Activated naive CD4-positive, alpha-beta T cell treated with anti-CD3 and anti-CD28 coated beads for 36 hours (primary cell): Measurements from ENCODE around the gene BBX. TPM values are rescaled to one million over a fixed set of nuclear protein-coding genes. Genes with fewer than 3 reads are reported as not detected.

ENCODE experiments used
- CTCF ChIA-PET: fragments of 350-600 bp; sonication (Branson Sonifier 250); formaldehyde crosslinking; loops from one replicate; lab custom pipeline; 2021; ENCODE audit warnings: antibody characterized with exemption; lab: Charles Lee
- DNase-seq: peaks from one replicate; pipeline ENCODE4 v3.0.0-alpha.2; 2020
- H3K27ac Mint-ChIP-seq: one replicate; pipeline ENCODE4 v1.8.0; 2021; ENCODE audit warnings: mild to moderate bottlenecking, mixed read lengths
- H3K27me3 Mint-ChIP-seq: one replicate; pipeline ENCODE4 v1.8.0; 2021; ENCODE audit warnings: low read depth, mixed read lengths
- H3K36me3 Mint-ChIP-seq: one replicate; pipeline ENCODE4 v1.8.0; 2021; ENCODE audit warnings: low read depth, mixed read lengths
- H3K4me1 Mint-ChIP-seq: one replicate; pipeline ENCODE4 v1.8.0; 2021; ENCODE audit warnings: low read depth, mixed read lengths
- H3K4me3 Mint-ChIP-seq: one replicate; pipeline ENCODE4 v1.8.0; 2021; ENCODE audit warnings: mild to moderate bottlenecking, moderate library complexity, mixed read lengths
- H3K9me3 Mint-ChIP-seq: one replicate; pipeline ENCODE4 v1.8.0; 2021; ENCODE audit warnings: mixed read lengths
- intact Hi-C: fragments of 100-400 bp; cut with micrococcal nuclease; formaldehyde crosslinking; loops from one replicate; pipeline ENCODE4 v1.15.1; 2023
- total RNA-seq, 2 experiments: library from RNA; stranded (reverse); gene quantifications; one replicate each; pipeline ENCODE4 v1.2.3, GENCODE V29; 2021

Gene BBX
- total RNA-seq, 2 experiments from 2014 or later = 43.1 to 48.6 TPM

DNA sequence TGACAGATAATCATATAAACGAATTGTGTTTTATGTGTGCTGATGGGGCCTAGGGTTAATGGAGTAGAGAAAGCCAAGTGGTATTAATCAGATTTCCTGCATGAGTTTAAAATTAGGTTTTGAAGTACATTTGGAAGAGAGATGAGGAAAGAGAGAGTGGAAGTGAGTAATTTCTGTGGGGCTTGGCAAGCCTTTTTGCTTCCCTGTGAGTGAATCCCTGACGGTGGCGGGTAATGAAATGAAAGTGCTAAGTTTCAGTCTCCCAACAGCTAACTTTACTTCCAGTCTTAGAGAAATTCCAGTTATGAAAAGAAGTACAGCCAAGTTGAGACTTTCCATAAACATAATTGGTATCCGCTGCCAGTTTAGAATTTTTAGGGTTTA lies 139.4 kb downstream of the BBX start:
- no peaks in the 10 kb centered on the region for H3K36me3 Mint-ChIP-seq
- H3K9me3 Mint-ChIP-seq = no peaks in the 10 kb centered on the region
- intact Hi-C loops = loop anchor here (5.0 to 10.0 kb wide), 3 partner anchors 185 to 743 kb away; no protein-coding TSS in a partner anchor
- CTCF ChIA-PET = interaction anchor here (0.9 to 7.2 kb wide), 3 partner anchors 9 to 14 kb away, joined by 3 to 74 read pairs (median 3); no protein-coding TSS in a partner anchor
- peak; percentile 45 for DNase-seq
- no peaks in the 10 kb centered on the region for H3K27me3 Mint-ChIP-seq
- no peak overlapping the region for H3K4me3 Mint-ChIP-seq
- no peak overlapping the region for H3K27ac Mint-ChIP-seq
- H3K4me1 Mint-ChIP-seq = peaks cover 23% of the 10 kb centered on the region

DNA sequence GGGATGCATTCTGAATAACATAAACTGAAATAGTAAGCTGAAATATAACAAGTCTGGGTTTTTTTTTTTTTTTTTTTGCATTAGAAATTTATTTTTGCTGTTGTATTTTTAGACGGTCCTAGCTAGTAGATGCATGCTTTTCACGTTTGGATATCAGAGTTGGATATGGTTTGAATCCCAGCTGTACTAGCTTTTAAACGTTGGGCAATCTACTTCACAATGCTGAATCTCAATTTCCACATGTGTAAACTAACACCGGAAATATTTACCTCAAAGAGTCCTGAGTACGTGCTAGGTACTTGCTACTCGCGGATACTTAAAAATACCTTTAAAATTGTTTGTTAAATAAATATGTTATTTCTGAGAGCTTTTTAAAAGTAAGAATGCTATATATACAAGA lies 139.8 kb downstream of the BBX start:
- CTCF ChIA-PET = interaction anchor here (0.6 to 7.2 kb wide), 4 partner anchors 9 to 84 kb away, joined by 3 to 74 read pairs (median 3); no protein-coding TSS in a partner anchor
- Mint-ChIP-seq H3K27ac (no peak overlapping the region), H3K4me1 (peaks cover 21% of the 10 kb centered on the region), H3K27me3 (no peaks in the 10 kb centered on the region), H3K36me3 (no peaks in the 10 kb centered on the region), H3K9me3 (no peaks in the 10 kb centered on the region), H3K4me3 (no peak overlapping the region)
- intact Hi-C loops = loop anchor here (5.0 to 10.0 kb wide), 3 partner anchors 185 to 742 kb away; no protein-coding TSS in a partner anchor
- no peak for DNase-seq

DNA sequence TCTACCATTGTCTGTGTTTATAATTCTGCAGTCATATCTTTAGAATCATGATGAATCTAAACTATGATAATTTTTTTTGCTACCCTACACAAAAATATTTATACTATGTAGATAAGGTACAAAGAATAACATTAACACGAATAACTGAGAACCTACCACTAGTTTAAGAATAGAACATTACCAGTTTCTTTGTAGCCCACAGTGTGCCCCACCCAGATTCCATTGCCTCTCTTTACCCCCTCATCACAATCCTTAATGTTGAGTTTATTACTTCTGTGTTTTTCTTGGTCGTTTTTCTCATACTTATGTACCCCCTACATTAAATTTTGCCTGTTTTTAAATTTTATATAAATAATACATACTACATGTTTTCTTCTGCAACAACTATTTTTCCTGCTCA lies 140.5 kb downstream of the BBX start:
- no peaks in the 10 kb centered on the region for H3K9me3 Mint-ChIP-seq
- no peak for DNase-seq
- intact Hi-C loops = loop anchor here (5.0 to 10.0 kb wide), 3 partner anchors 184 to 742 kb away; no protein-coding TSS in a partner anchor
- H3K27ac Mint-ChIP-seq = no peak overlapping the region
- H3K27me3 Mint-ChIP-seq = no peaks in the 10 kb centered on the region
- H3K36me3 Mint-ChIP-seq = no peaks in the 10 kb centered on the region
- H3K4me1 Mint-ChIP-seq = peaks cover 22% of the 10 kb centered on the region
- CTCF ChIA-PET = interaction anchor here (0.6 to 7.2 kb wide), 4 partner anchors 10 to 531 kb away, joined by 3 to 74 read pairs (median 4); no protein-coding TSS in a partner anchor
- no peak overlapping the region for H3K4me3 Mint-ChIP-seq

- no peaks in the 10 kb centered on the region for H3K27me3 Mint-ChIP-seq
- CTCF ChIA-PET = interaction anchor here (0.7 to 7.2 kb wide), 4 partner anchors 12 to 431 kb away, joined by 3 to 74 read pairs (median 4); no protein-coding TSS in a partner anchor
- intact Hi-C loops = loop anchor here (5.0 to 10.0 kb wide), 3 partner anchors 183 to 740 kb away; no protein-coding TSS in a partner anchor
- H3K27ac Mint-ChIP-seq = no peak overlapping the region
- H3K36me3 Mint-ChIP-seq = no peaks in the 10 kb centered on the region
- no peaks in the 10 kb centered on the region for H3K9me3 Mint-ChIP-seq
- peaks cover 26% of the 10 kb centered on the region for H3K4me1 Mint-ChIP-seq
- no peak for DNase-seq
- H3K4me3 Mint-ChIP-seq = no peak overlapping the region
Observed at GRCh38 chr3:107664614-107665013, 141.9 kb downstream of the BBX start.

DNA sequence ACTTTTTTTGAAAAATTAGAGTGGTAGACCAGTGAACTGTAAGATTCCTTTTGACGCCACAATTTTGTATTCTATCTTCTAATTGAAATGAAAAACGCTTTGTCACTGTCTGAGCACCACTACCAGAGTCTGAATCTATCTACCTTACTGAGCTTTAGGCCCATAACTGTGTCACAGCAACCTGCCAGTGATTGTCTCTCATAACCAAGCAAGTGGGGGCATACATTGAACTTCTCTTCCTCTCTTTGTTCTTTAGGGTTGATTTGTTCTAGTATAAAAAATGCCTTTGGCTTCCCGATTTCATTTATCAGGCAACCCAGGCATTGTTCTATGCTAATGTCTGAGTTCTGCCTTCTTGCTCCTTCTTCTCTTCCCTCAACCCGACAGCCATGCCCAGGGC lies 142.6 kb downstream of the BBX start:
- Mint-ChIP-seq H3K4me1 (peaks cover 26% of the 10 kb centered on the region), H3K9me3 (no peaks in the 10 kb centered on the region), H3K27me3 (no peaks in the 10 kb centered on the region), H3K27ac (no peak overlapping the region), H3K4me3 (no peak overlapping the region), H3K36me3 (no peaks in the 10 kb centered on the region)
- intact Hi-C loops = loop anchor here (10.0 kb wide), 1 partner anchor 739 kb away; no protein-coding TSS in a partner anchor
- CTCF ChIA-PET = interaction anchor here (0.7 to 7.2 kb wide), 5 partner anchors 11 to 431 kb away, joined by 3 to 74 read pairs (median 3); no protein-coding TSS in a partner anchor
- no peak for DNase-seq

GRCh38 chr3:107666853-107667252 lies 144.1 kb downstream of the BBX start:
- H3K36me3 Mint-ChIP-seq = no peaks in the 10 kb centered on the region
- H3K4me3 Mint-ChIP-seq = no peak overlapping the region
- no peaks in the 10 kb centered on the region for H3K9me3 Mint-ChIP-seq
- H3K27me3 Mint-ChIP-seq = no peaks in the 10 kb centered on the region
- H3K27ac Mint-ChIP-seq = no peak overlapping the region
- CTCF ChIA-PET = no interaction called here
- intact Hi-C loops = loop anchor here (10.0 kb wide), 1 partner anchor 738 kb away; no protein-coding TSS in a partner anchor
- DNase-seq = no peak
- H3K4me1 Mint-ChIP-seq = peaks cover 14% of the 10 kb centered on the region

DNA sequence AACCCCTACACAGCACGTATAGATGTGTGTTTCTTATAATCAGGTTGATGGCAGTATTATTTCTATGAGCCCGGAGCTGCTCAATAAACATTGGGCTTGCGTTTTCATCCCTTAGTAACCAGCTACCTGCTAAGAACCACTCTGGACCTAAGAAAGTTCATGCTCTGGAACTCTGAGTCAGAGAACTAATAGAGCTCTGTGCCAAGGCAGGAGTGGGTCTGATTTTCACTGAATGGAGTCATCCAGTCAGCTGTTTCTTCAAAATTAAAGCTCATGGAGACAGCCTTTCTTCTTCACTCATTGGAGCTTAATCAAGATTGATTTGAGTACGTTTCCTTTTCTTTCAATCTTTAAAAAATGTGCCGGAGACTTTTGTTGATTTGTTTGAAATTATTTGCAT lies 145.7 kb downstream of the BBX start:
- no peak overlapping the region for H3K4me3 Mint-ChIP-seq
- CTCF ChIA-PET = interaction anchor here (1.2 kb wide), 1 partner anchor 9 kb away, joined by 3 read pairs; no protein-coding TSS in a partner anchor
- no peak for DNase-seq
- H3K27ac Mint-ChIP-seq = no peak overlapping the region
- H3K27me3 Mint-ChIP-seq = no peaks in the 10 kb centered on the region
- H3K4me1 Mint-ChIP-seq = peaks cover 11% of the 10 kb centered on the region
- no peaks in the 10 kb centered on the region for H3K9me3 Mint-ChIP-seq
- H3K36me3 Mint-ChIP-seq = no peaks in the 10 kb centered on the region
- intact Hi-C loops = loop anchor here (10.0 kb wide), 1 partner anchor 736 kb away; no protein-coding TSS in a partner anchor

- Mint-ChIP-seq H3K4me3 (no peak overlapping the region), H3K27me3 (no peaks in the 10 kb centered on the region), H3K9me3 (no peaks in the 10 kb centered on the region), H3K36me3 (no peaks in the 10 kb centered on the region), H3K27ac (no peak overlapping the region), H3K4me1 (peaks cover 11% of the 10 kb centered on the region)
- no peak for DNase-seq
- CTCF ChIA-PET = interaction anchor here (1.2 kb wide), 1 partner anchor 9 kb away, joined by 3 read pairs; no protein-coding TSS in a partner anchor
- intact Hi-C loops = loop anchor here (10.0 kb wide), 1 partner anchor 736 kb away; no protein-coding TSS in a partner anchor
Observed at GRCh38 chr3:107668963-107669362, 146.2 kb downstream of the BBX start.

DNA sequence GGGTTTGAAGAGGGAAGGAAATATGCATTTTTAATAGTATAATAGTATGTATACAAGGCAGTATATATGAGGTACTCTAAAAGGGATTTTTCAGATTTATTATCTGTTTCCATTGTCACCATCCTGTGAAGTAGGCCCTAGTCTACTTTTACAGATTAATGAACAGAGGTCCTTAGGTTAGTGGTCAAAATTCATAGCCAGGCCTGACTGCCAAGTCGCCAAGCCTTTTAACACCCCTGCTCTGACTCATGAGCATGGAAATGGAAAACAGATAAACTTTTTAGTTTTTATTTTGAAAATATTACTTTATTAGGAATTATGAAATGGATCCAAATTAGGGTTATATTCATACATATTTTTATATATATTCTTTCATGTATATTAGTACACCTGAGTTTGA lies 146.9 kb downstream of the BBX start:
- Mint-ChIP-seq H3K4me1 (peaks cover 13% of the 10 kb centered on the region), H3K27ac (no peak overlapping the region), H3K36me3 (no peaks in the 10 kb centered on the region), H3K4me3 (no peak overlapping the region), H3K9me3 (no peaks in the 10 kb centered on the region), H3K27me3 (no peaks in the 10 kb centered on the region)
- DNase-seq = no peak
- intact Hi-C loops = loop anchor here (10.0 kb wide), 1 partner anchor 735 kb away; no protein-coding TSS in a partner anchor
- CTCF ChIA-PET = interaction anchor here (0.5 to 3.3 kb wide), 3 partner anchors 8 to 45 kb away, joined by 3 to 13 read pairs (median 4); no protein-coding TSS in a partner anchor

- intact Hi-C loops = no loop called here
- Mint-ChIP-seq H3K36me3 (no peaks in the 10 kb centered on the region), H3K4me1 (peaks cover 21% of the 10 kb centered on the region), H3K9me3 (no peaks in the 10 kb centered on the region), H3K27me3 (no peaks in the 10 kb centered on the region), H3K27ac (no peak overlapping the region), H3K4me3 (no peak overlapping the region)
- no peak for DNase-seq
- CTCF ChIA-PET = interaction anchor here (0.7 to 3.3 kb wide), 5 partner anchors 10 to 931 kb away, joined by 3 to 13 read pairs (median 4); no protein-coding TSS in a partner anchor
Observed at GRCh38 chr3:107670986-107671385, 148.2 kb downstream of the BBX start.

- no peaks in the 10 kb centered on the region for H3K27me3 Mint-ChIP-seq
- no peak overlapping the region for H3K4me3 Mint-ChIP-seq
- no peaks in the 10 kb centered on the region for H3K36me3 Mint-ChIP-seq
- peaks cover 18% of the 10 kb centered on the region for H3K4me1 Mint-ChIP-seq
- DNase-seq = no peak
- no peaks in the 10 kb centered on the region for H3K9me3 Mint-ChIP-seq
- H3K27ac Mint-ChIP-seq = no peak overlapping the region
- CTCF ChIA-PET = interaction anchor here (0.6 to 4.2 kb wide), 6 partner anchors 11 to 438 kb away, joined by 3 to 74 read pairs (median 6); no protein-coding TSS in a partner anchor
- intact Hi-C loops = no loop called here
Observed at GRCh38 chr3:107674371-107674770, 151.6 kb downstream of the BBX start.

DNA sequence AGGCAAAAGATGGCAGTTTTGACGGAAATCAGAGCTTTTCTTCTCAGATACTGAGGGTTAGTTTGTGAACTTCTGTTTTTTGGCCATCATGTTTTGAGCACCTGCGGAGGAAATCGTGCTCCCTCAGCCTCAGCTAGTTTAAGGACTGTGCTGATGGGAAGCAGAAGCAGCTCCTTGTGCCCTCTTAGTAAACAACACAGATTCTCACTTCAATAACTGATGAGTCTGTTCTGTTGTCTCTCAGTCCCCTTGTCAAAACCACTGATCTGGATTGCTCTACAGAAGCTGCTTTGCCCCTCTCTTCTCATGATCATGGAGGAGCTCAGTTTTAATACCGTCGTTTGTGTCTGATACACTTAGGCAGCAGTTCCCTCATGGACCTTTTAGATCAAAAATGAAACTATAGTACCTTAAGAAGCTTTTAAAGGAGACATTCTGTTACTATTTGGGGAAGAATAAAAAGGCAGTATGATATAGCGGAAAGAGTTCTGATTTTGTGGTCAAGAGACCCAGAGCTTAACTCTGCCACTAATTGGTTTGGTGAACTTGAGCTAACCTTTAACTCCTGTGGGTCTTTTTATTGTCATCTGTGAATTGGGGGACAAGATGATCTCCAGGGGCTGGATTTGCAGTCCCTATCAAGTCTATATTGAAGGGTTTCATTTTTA lies 152.6 kb downstream of the BBX start:
- no peaks in the 10 kb centered on the region for H3K27me3 Mint-ChIP-seq
- CTCF ChIA-PET = interaction anchor here (0.6 to 4.2 kb wide), 14 partner anchors 12 to 252 kb away, joined by 3 to 74 read pairs (median 5); no protein-coding TSS in a partner anchor
- no peaks in the 10 kb centered on the region for H3K9me3 Mint-ChIP-seq
- H3K4me1 Mint-ChIP-seq = peaks cover 21% of the 10 kb centered on the region
- no peak overlapping the region for H3K27ac Mint-ChIP-seq
- DNase-seq = no peak
- no peaks in the 10 kb centered on the region for H3K36me3 Mint-ChIP-seq
- H3K4me3 Mint-ChIP-seq = no peak overlapping the region
- intact Hi-C loops = loop anchor here (5.0 kb wide), 3 partner anchors 252 to 802 kb away; no protein-coding TSS in a partner anchor
